GM19397 (cell line): ENCODE data around the gene RAB1A.
A peak's percentile ranks its signal among the peaks of the same experiment; 100 is the strongest.

Experiments used
- ATAC-seq: cut with Tn5 transposase; IDR thresholded peaks from one replicate; pipeline ENCODE4 v1.9.1; 2021; ENCODE audit warnings: mild to moderate bottlenecking, moderate library complexity; ENCODE audit not compliant: unreplicated experiment

Gene RAB1A

DNA sequence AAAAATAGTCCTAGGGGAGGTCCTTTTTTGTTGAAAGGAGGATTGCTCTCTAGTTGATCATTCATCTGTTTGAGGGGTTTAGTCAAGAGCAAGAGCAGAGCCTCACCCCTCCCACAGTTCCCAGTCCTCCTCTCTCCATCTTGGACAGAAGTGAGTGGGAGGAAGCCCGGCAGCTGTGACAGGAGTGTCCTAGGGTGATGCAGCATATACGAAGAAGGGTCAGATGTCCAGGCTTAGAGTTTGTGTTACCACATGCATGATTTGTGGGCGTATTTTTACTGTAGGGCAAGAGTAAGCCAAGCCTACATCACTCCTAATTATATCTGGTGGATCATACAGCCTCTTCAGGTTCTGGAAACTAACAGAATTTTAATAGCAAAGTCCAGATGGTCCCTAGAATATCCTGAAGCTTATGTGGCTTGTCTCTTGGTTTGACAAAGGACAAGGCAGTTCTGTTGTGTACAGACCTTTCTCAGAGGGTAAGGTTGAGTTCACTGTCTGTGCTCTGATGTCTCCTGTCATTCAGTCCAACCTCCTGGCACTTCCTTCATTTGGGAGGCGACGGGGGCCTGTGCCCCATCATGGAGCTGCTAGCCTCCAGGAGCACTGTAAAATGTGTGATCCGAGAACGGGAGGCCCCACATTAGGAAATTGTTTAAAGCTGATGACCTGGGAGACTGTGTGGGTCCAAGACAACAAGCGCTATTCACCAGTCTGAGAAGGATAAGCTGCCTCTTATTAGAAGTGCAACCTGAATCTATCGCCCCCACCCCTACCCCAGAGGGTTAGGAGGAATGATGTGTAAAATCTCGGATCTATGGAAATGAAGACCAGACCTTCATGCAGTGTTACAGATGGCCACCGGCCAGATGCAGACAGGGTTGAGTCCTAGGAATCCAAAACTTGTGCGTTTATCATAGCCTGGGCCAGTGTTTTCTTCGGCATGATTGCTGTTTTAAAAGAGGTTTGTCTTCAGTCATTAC lies 66.8 kb downstream of the RAB1A start:
- ATAC-seq, result no peak

DNA sequence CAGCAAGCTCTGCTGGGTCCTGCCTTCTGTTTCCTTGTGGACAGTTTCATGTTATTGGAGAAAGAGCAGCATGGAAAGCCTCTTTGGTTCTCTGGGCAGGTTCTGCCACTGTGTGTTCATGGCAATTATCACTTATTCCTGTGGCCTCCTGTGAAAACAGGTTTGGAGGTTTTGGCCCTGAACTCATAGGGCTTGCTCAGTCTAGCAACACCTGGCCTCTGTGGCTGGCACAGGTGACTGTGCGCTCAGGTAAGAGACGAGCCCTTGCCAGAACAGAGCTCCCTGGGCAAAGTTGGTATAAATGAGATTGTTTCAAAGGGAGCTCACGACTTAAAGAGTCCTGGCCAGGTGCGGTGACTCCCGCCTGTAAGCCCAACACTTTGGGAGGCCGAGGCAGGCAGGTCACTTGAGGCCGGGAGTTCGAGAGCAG lies 68.0 kb downstream of the RAB1A start:
- no peak for ATAC-seq

DNA sequence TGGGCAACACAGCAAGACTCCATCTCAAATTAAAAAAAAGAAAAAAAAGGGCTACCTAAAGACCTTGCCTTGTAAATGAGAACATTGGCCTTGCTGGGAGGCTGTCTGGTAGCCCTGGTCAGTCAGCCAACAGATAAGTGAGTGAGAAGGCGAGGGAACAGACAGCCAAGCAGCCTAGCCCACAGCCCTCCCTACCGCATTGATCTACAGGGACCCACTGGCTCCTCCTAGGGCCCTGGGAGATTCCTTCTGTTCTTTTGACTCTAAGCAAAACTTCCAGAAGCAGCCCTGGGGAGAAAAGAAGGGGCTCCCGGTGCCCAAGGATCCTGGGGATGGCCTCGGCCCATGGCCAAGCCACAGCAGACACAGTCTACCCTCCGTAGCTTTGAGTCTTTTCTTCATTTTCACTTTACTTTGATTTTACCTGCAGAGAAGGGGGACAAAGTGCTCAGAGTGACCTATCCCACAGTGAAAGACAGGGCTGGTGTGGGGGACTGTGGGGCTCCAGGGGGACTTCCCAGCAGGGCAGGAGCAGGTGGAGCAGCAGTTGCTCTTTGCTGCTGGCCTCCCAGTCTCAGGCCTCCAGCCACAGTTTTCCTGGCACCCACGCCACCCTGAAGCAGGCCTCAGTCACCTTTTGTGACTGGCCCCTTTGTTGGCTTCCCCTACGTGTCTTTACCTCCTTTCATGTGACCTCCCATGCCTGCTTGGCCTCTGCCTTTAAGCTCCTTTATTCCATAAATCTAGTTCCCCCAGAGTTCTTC lies 68.6 kb downstream of the RAB1A start:
- ATAC-seq, result no peak

DNA sequence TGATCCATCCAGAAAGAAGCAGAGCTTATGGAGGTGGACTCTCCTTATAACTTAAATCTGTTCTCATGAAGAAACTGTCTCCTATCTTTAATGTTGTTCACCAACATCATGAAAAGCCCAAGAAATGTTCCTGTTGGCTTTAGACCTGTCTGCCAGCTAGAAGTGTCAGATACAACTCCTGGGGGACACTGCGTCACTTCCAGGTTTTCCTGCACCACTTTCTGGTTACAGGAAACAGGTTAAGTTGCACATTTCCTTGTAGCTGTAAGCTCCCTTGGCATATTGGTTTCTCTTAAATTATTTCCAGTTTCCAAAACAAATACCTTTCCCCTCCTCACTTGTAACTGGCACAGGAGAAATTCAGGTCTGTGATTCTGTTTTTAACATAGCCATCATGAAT lies 70.8 kb downstream of the RAB1A start:
- no peak for ATAC-seq

DNA sequence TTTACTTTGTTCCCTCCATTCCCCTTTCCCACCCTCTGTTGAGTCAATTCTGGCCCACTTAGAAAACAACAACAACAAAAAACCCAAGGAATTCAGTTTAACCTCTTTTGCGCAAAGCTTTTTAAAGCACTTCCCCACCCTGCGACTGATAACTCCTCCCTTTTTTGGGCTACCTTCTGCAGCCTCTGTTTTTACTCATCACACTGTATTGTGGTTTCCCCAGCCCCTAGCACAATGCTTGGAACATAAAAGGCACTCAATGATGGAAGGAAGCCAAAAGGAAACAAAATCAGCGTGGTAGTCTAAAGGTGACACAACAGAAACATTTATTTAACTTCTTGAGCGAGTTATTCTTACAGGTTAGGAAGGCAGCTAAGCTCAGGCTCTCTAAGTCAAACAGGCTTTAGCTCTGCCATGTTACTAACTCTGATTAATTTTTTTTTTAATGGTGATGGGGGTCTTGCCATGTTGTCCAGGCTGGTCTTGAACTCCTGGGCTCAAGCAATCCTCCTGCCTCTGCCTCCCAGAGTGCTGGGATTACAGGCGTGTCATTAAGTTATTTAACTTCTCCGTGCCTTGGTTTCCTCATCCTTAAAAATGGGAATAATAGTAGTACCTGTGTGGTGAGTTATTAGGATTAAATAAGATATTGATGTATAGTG lies 72.4 kb downstream of the RAB1A start:
- no peak for ATAC-seq

DNA sequence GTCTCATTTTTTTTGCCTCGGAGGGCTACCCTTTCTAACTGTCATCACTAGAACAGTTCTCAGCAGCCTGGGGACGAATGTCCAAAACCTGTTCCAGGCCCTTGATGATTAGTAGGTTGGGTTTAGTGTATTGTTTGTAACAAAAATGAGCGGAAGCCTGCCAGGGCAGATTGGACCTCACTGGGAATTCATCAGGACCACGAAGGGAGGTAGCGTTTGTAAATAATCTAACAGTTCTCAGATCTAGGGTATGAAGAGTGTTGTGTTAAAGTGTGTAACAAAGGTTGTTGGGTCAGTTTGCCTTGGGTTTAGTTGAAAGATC lies 72.9 kb downstream of the RAB1A start:
- no peak for ATAC-seq

DNA sequence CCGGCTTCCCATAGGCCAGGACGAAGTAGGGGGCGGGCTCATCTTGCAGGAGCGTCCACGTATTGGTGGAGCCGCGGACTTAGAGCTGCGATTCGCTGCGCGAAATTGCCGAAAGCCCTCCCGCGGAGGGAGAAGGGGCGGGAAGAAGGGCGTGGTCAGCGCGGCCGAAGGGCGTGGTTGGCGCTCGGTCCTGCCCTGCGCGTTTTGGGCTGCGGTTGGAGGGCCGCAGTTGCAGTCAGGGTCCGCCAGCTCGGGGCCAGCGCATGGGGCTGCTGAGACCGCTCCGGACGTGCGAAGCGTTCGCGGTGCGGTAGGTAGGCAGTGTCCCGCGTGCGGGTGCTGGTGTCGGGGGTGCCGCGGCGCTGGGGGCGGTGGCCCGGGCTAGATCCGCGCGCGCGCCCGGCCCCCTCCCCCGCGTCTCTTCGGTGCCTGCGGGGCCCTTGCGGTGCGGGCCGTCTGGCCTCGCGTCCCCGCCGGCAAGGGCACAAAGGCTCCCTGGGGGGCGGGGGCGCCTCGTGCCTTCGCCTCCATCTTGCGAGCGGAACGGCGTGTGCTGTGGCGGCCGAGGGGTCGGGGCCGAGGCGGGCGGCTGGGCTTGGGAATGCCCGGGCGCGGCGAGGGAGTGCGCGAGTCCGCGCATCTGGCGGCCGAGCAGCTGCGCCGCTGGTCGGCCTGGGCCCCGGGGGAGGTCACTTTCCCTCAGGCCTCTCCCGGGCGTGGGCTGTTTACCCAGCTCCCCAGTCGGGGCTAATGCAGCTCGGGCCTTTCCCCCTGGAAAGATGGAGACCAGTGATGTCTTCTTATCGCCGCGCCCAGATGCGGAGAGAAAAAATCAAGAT lies 73.5 kb downstream of the RAB1A start, which contains the start of gene CEP68:
TSS of gene CEP68 (plus strand) at position 202 of the 839 bp plus-strand sequence. CDS start 13,029 bp downstream, outside the sequence.
- ATAC-seq, result peak; percentile 86

DNA sequence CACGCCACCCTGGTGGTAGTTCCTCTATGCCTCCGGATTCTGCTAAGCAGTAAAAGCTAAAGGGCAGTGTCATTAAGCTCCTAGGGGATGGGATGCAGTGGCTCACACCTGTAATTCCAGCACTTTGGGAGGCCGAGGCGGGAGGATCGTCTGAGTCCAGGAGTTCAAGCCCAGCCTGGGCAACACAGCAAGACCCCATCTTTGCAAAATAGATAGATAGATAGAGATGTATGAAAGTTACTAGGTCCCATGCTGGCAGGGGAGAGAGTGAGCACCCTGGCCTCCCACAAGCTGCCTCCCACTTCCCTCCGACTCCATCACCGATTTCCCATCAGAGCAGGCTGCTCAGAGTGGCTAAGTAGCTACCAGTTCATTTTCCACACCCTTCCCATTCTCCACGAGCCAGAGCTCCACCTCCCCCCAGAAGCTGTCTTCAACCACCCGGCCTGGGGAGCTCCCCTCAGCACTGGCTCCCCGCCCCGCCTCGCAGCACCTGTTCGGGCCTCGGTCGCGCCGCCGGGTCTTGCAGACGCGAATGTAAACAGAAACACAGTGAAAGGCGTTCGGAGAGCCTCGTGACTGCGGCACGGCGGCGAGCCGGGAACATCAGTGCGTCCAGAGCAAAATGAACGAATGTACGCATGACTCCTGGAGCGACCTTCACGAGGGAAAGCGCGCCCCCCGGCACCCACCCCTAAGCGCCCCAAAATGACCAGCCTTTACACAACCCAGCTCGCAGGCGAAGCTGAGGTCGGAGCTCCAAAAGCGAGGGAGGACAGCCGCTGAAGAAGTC lies 74.3 kb downstream of the RAB1A start:
- peak; percentile 32 for ATAC-seq

DNA sequence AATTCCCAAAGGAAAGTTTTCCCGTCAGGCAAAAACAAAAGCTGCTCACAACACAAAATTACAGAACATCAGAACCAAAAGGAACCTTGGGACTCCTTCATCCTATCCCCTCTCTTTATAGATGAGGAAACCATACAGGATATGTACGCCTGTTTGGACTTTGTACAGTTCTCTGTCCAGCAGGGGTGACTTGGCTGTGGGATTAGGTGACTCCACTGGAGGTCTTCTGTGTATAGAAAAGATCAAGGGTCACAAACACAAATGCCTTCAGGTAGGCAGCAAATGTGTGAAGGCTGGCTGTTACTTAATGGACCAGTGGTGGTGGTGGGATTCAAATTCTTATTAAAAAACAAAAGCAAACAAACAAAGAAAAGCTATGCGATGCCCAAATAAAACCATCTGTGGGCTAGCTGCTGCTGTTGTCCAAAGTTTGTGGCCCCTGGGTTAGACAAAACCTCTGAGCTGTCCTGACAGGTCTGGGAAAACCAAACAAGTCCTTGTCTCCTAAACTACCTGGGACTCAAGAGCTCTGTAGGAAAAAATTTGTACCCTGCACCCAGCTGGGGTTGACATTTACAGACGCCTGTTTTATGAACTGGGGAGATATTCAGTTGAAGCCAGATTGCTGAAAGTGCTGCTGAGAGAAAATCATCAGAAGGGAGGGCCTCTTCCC lies 75.0 kb downstream of the RAB1A start:
- no peak for ATAC-seq

DNA sequence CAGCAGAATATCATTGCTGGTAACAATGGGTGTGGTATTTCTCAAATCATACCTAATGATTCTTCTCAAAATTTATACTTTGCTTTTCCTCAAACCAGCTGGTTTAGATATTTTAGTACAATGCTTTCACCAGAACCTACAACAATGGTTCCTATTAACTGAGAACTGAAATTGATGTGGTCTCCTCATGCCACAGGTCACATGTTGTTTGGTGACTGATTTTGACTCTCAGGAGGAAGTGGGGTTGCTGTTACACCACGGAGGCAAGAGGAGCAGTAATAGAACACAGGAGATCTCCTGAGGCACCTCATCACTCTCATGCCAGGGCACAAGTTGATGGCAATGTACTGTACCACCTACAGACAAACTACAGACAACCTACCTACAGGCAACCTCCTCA lies 76.7 kb downstream of the RAB1A start:
- ATAC-seq, result peak; percentile 40

DNA sequence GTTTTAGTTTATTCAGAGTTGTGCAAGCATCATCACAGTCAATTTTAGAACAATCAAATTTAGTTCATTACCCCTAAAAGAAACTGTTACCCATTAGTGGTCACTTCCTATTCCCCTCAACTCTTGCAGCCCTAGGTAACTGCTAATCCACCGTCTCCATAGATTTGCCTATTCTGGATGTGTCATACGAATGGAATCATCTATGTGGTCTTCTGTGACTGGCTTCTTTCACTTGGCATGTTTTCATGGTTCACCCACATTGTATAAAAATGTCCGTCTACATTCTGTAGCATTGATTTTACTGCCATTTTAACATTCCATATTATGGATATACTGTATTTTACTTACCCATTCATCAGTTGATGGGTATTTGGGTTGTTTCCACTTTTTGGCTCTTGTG lies 79.0 kb downstream of the RAB1A start:
- no peak for ATAC-seq

DNA sequence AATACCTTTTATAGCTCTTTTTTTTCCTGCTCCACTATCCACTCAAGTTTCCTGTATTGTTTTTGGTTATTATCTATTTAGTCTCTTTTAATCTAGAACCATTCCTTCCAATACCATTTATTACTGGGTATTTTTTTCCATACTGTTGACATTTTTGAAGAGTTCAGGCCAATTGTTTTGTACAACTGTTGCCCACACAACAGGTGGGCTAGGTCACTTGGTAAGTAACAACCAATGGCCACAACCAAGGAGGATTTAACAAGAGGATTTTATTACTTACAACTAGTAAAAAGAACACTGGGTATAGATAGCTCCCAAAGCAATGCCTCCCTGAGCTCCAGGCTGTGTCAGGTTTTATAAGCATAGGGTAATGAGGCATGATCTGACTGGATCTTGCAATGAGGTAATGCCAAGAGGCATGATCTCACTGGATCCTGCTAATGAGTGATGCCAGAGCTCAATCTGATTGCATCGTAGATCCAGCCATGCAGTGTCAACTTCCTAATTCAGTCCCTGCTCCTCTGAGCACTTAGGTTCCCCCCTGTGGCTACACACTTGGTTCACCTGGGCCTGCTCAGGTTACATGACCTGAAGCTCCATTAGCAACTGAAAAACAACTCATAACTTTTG lies 80.8 kb downstream of the RAB1A start:
- no peak for ATAC-seq

DNA sequence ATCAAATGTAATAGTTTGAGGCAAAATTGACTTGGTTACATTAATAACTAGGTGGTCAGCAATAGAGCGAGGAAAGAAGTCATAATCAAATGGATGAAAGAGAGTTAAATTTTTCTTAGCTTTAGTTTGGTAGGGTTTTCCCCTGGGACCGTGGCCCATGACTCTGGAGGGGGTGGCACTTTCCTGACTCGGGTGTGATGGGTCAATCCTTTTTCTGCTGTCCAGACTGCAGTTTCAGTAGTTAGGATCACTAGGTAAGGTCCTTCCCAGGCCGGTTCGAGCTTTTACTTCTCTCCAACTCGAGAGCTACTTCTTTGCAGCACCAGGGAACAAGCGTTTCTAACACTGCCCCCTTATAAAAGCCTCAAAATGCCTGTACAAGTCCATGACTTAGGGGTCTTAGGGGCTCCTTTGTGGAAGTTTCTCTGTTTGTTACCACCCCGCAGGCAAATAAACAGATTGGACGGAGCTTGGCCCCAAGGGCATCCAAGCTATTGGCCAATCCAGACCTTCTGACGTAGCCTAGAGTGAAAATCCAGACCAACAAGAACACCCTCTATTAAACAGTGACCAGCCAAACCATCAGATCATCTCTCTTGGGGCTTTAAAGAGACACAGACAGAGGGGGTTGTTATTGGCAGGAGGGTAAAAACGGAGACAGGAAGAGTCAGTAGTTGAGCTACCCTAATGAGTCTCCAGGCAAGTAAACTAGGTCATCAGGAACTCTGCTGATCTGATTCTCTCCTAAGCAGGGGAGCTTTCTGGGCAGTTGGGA lies 83.1 kb downstream of the RAB1A start:
- ATAC-seq, result no peak

DNA sequence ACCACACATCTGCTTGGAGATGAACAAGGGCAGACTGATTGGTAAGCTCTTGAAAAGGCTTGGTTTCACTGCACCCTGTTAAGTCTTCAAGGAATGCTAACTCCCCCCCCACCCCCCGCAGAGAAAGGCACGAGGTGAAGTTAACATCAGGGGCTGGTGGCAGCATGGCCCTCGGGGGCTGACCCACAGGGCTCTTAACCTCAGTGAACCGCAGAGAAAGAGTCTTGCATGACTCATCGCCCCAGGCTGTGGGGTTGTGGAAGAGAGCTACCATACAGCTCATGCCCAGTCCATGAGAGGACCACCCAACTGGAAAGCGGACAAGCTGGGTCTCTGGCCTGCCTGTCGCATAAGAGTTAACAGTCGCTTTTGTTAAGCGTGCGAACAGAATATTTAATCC lies 84.3 kb downstream of the RAB1A start:
- ATAC-seq, result no peak

DNA sequence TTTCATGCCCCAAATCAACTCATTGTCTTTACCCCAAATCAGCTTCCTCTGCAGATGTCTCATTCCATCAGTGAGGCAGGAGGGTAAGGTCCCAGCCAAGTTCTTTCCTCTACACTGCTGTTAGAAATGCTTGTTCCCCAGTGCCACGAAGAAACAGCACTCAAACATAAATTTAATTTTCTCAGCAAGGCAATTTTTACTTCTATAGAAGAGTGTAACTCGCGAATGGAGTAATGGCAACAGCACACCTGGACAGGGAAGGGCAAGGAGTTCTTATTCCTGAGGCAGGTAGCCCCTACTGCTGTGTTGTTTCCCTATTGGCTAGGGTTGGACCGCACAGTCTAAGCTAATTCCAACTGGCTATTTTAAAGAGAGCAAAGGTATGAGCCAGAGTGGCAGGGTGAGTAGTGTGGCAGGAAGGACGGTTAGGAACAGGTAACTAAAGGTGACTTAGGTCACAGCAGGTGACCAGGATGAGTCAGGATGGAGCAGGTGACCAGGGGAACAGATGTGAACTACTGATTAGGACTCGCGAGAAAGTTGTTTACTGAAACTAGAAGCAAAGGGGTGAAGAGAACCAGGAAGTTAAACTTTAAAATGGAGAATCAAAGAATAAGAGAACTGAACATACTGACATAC lies 85.7 kb downstream of the RAB1A start:
- no peak for ATAC-seq

DNA sequence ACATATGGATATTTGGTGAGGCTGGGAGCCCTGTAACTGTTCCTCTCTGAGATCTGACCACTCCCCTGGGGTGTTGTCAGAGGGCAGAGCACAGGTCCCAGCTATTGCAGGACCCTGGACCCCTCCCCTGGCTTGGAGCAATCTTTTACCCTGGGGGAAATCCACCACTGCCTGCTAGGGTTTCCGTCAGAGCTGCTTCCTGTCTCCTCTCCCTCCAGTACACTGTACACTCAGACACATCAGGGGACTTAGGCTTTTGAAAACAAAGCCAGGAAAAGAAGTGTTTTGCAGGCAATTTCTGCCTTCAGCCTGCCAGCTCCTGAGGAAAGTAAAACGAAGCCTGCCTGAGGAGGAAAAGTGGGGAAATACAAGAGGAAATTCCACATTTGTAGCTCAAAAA lies 86.9 kb downstream of the RAB1A start:
- ATAC-seq, result no peak
